Esophagus muscularis mucosa (tissue), 4 donors: ENCODE results near the gene SGTA. TPM values are rescaled to one million over a fixed set of nuclear protein-coding genes. Genes with fewer than 3 reads are reported as not detected.

Experiments used
- DNase-seq: peaks from one replicate; pipeline ENCODE4 v3.0.0-alpha.2; 2017; ENCODE audit errors: extremely low spot score
- H3K27ac ChIP-seq, 4 donors: fragments of 200-600 bp; sonication (generic); replicated peaks in 1 of 4; 1 replicate in 3 of 4; 2 replicates in 1 of 4; pipeline ENCODE4 v1.5.1; 2016 to 2019; ENCODE audit warnings: mild to moderate bottlenecking in 1 of 4
- H3K27me3 ChIP-seq, 4 donors: fragments of 200-600 bp; sonication (generic); one replicate each; pipeline versions ENCODE4 v1.5.1 to v1.6.0; 2016 to 2019
- H3K36me3 ChIP-seq, 4 donors: fragments of 200-600 bp; sonication (generic); one replicate each; pipeline ENCODE4 v1.5.1; 2016 to 2019
- H3K4me1 ChIP-seq, 4 donors: fragments of 200-600 bp; sonication (generic); one replicate each; pipeline ENCODE4 v1.5.1; 2016 to 2019
- H3K4me3 ChIP-seq, 4 donors: fragments of 200-600 bp; sonication (generic); 1 replicate in 2 of 4; 2 replicates in 2 of 4; pipeline ENCODE4 v1.5.1; 2016 to 2019; ENCODE audit warnings: mild to moderate bottlenecking in 4 of 4, moderate library complexity in 1 of 4
- H3K9me3 ChIP-seq, 4 donors: fragments of 200-600 bp; sonication (generic); 1 replicate in 3 of 4; 2 replicates in 1 of 4; pipeline ENCODE4 v1.5.1; 2016 to 2019
- EP300 ChIP-seq: sonication (generic); formaldehyde crosslinking; IDR thresholded peaks from one replicate; pipeline ENCODE4 v1.6.1; 2017; ENCODE audit warnings: antibody characterized with exemption
- POLR2A ChIP-seq: fragments of 450-650 bp; IDR thresholded peaks from one replicate; pipeline ENCODE4 v1.6.1; 2017; ENCODE audit warnings: antibody characterized with exemption, moderate library complexity, mild to moderate bottlenecking, low read depth
- POLR2AphosphoS5 ChIP-seq, 2 donors: sonication (generic); formaldehyde crosslinking; IDR thresholded peaks; one replicate each; pipeline ENCODE4 v1.6.1; 2017; ENCODE audit warnings: antibody characterized with exemption in 2 of 2
- WGBS: methylation state at CpG from one replicate; pipeline ENCODE4 v1.1.5; 2018; 5-methylcytosine and 5-hydroxymethylcytosine counted together
- intact Hi-C: fragments of 100-400 bp; cut with DNase I; formaldehyde crosslinking; loops from one replicate; pipeline ENCODE4 v1.15.1; 2023
- total RNA-seq, 4 donors: library from RNA; depleted of rRNA; stranded (reverse); fragments of >200 nt; gene quantifications; one replicate each; pipeline versions ENCODE4 v1.1.0 to v1.2.1, GENCODE V29; 2016
- TF ChIP-seq, protein P1 (sequence below), 3 experiments: fragments of 200-600 bp in 2 of 3; fragments of 450-650 bp in 1 of 3; sonication (generic) in 2 of 3; IDR thresholded peaks; one replicate each; pipeline ENCODE4 v1.5.1; 2017 to 2019; ENCODE audit warnings: antibody characterized with exemption in 3 of 3, mild to moderate bottlenecking in 2 of 3, moderate library complexity in 1 of 3

SGTA gene
- total RNA-seq, 4 donors from 2014 or later, result 53.6 to 71.2 (median 59.2) TPM

DNA sequence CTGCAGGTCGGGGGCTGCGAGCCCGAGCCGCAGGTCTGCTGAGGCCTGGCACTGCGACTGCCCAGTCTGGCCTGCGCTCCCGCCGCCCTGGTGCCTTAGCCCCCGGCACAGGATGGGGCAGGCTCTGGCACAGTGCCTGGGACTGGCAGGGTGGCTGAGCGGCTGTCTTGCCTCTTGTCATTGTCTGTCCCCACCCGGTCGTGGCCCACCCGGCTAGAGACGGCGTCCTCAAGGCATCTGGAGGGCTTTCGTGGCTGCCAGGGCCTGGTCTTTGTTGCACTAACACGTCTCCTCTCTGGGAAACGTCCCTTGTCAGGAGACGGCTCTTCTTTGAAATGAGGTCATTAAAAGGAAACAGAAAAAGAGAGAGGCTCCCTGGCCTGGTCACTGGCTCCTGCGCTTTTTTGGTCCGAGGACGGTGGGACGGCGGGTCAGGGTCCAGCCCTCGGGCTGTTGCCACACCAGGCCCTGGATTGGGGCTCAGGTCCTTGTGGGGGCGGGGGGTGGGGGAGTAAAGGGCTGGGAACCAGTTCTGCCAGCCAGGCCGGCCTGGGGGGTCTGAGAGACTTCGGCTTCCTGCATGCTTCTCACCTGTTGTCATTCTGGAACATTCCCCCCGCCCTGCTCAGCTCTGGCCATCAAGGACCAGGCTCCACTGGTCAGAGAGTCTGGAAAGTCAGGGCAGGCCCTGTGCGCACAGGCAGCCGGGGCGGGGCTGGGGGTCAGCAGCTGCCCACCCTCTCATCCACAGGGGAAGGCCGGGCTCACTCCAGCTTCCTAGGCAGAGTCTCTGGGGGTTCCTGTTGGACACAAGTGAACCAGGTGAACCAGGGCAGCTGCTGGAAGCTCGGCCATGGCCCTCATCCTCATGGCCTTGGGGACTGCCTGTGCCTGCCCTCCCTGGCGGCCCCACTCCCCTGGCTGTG lies 30.4 kb upstream of the SGTA start:
- Histone ChIP-seq H3K27ac (no peak overlapping the region), H3K27me3 (no peaks in the 10 kb centered on the region), H3K9me3 (no peaks in the 10 kb centered on the region), H3K4me3 (no peak overlapping the region), H3K4me1 (no peaks in the 10 kb centered on the region), H3K36me3 (peaks cover 11 to 66% (median 50%) of the 10 kb centered on the region in 4 donors)
- intact Hi-C loops, result no loop called here
- no peak for DNase-seq
- WGBS, result 87% methylated on average over 33 of the region's 35 CpGs
- TF ChIP-seq POLR2A (no peak), EP300 (no peak), POLR2AphosphoS5 (IDR thresholded peaks at IDR 0.05) (no peak)
- TF ChIP-seq, protein P1, sequence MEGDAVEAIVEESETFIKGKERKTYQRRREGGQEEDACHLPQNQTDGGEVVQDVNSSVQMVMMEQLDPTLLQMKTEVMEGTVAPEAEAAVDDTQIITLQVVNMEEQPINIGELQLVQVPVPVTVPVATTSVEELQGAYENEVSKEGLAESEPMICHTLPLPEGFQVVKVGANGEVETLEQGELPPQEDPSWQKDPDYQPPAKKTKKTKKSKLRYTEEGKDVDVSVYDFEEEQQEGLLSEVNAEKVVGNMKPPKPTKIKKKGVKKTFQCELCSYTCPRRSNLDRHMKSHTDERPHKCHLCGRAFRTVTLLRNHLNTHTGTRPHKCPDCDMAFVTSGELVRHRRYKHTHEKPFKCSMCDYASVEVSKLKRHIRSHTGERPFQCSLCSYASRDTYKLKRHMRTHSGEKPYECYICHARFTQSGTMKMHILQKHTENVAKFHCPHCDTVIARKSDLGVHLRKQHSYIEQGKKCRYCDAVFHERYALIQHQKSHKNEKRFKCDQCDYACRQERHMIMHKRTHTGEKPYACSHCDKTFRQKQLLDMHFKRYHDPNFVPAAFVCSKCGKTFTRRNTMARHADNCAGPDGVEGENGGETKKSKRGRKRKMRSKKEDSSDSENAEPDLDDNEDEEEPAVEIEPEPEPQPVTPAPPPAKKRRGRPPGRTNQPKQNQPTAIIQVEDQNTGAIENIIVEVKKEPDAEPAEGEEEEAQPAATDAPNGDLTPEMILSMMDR (IDR thresholded peaks at IDR 0.05), result no peak

DNA sequence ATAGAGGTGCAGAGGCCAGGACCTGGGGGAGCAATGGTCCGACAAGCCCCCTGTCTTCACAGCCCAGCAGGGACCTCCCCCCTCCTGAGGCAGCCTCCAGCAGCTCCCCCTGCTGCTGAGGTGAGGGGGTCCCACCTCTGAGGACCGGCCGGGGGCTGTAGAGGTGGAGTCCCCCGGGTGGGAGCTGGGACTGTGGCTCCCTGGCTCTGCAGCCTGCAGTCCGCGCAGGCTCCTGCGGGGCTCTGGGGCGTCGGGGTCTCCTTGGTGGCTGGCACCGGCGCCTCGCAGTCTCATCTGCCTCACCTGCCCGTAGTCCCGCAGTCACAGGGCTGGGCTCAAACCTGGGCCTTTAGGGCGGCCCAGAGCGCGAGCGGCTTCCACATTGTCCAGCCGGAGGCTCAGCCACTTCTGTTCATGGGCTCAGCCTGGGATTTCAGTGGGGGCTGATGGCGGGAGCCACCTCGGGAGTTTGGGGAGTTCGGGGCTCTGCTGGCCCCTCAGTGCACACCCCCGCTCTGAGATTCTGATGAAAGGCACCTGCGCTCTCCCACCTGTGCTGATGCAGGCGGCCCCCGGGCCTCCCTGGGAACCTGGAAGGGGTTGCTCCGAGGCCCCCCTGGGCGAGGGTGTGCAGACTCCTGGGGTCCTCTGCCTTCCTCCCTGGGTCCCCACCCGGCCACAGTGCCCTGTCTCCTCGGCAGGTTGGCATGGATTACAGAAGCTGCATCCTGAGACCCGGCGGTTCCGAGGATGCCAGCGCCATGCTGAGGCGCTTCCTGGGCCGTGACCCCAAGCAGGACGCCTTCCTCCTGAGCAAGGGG lies 29.6 kb upstream of the SGTA start:
- peaks cover 15 to 74% (median 58%) of the 10 kb centered on the region in 4 donors for H3K36me3 ChIP-seq
- no peak overlapping the region for H3K27ac ChIP-seq
- WGBS, result 90% methylated on average over 12 of the region's 37 CpGs
- no peak overlapping the region for H3K4me3 ChIP-seq
- no peaks in the 10 kb centered on the region for H3K27me3 ChIP-seq
- no peaks in the 10 kb centered on the region for H3K9me3 ChIP-seq
- H3K4me1 ChIP-seq, result no peaks in the 10 kb centered on the region
- intact Hi-C loops, result no loop called here
- TF ChIP-seq, protein P1 (IDR thresholded peaks at IDR 0.05), result no peak
- no peak for TF ChIP-seq POLR2AphosphoS5 (IDR thresholded peaks at IDR 0.05)
- no peak for TF ChIP-seq POLR2A
- no peak for TF ChIP-seq EP300
- DNase-seq, result no peak

DNA sequence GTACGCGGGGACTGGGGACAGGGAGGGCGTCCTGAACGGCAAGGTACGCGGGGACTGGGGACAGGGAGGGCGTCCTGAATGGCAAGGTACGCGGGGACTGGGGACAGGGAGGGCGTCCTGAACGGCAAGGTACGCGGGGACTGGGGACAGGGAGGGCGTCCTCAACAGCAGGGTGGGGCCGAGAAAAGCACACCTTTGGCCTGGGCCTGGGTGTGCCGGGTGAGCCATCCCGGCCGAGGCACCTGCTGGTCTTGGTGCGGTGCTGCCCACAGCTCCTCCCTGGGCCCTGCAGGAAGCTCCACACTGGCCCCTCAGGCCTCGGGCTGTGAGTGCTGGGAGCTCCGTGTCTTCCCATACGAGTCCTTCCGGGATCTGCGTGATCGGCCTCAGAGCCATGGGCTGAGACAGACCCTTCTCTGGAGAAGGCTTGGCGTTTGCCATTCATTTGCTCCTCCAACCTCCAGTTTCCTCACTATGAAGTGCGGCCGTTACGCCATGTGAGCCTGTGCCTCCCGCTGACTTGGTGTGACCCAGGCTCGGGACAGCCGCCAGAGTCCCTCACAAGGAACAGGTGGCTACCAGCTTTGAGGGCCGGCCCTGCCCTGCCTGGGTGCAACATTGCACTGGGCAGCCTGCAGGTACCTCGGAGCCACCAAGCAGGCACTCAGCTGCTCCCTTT lies 28.8 kb upstream of the SGTA start:
- WGBS, result 94% methylated on average over 27 of the region's 34 CpGs
- Histone ChIP-seq H3K27me3 (no peaks in the 10 kb centered on the region), H3K36me3 (peaks cover 15 to 82% (median 66%) of the 10 kb centered on the region in 4 donors), H3K27ac (no peak overlapping the region), H3K4me1 (no peaks in the 10 kb centered on the region), H3K4me3 (no peak overlapping the region), H3K9me3 (no peaks in the 10 kb centered on the region)
- TF ChIP-seq POLR2A (no peak), POLR2AphosphoS5 (IDR thresholded peaks at IDR 0.05) (no peak), EP300 (no peak)
- TF ChIP-seq, protein P1 (IDR thresholded peaks at IDR 0.05), result no peak
- DNase-seq, result no peak
- intact Hi-C loops, result no loop called here

DNA sequence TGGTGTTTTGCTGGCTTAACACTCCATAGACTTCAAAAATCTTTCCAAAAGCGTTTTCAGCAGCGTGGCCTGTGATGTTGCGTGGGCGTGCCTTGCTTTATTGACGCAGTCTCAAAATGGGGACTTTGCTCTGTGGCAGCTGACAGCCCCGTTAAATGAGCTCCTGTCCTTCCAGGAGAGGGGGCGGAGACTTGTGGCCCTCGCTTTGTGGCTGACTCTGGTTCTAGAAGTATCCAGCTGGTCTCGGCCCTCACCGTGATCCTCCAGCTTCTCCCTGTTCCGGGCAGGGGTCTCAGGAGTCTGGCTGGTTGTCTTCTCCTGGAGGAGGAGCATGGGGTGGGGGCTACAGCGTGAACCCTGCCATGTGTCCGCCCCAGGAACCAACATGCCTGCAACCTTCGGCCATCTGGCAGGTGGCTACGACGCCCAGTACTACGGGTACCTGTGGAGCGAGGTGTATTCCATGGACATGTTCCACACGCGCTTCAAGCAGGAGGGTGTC lies 28.2 kb upstream of the SGTA start:
- intact Hi-C loops, result no loop called here
- Histone ChIP-seq H3K36me3 (peaks cover 15 to 88% (median 72%) of the 10 kb centered on the region in 4 donors), H3K4me1 (no peaks in the 10 kb centered on the region), H3K27me3 (no peaks in the 10 kb centered on the region), H3K4me3 (no peak overlapping the region), H3K9me3 (no peaks in the 10 kb centered on the region), H3K27ac (no peak overlapping the region)
- no peak for DNase-seq
- TF ChIP-seq POLR2A (no peak), POLR2AphosphoS5 (IDR thresholded peaks at IDR 0.05) (no peak), EP300 (no peak)
- TF ChIP-seq, protein P1 (IDR thresholded peaks at IDR 0.05), result no peak
- WGBS, result 96% methylated on average over 20 of the region's 20 CpGs
